ENCODE data around the gene AREL1. TPM values are rescaled to one million over a fixed set of nuclear protein-coding genes. Genes with fewer than 3 reads are reported as not detected.
A peak's percentile ranks its signal among the peaks of the same experiment; 100 is the strongest.

AREL1 gene
- total RNA-seq, 1 donor from 2014 or later = 17.9 TPM

DNA sequence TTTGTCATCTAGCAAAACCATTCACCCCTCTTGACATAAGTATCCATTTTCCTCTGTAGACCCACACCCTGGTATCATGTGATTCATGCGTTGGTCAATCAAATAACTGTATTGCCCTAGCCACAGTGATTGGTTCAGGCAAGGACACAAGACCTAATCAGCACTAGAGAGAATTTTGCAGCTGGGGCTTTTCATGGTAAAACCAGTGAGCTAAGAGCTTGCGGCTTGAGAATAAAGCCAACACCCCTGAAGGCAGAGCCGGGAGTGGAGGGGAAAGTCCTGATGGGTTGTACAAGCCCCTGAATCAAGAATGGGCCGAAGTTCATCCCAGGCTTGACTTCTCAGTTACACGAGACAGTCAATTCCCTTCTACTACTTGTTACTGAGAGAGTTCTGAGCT lies 67.6 kb downstream of the AREL1 start:
- intact Hi-C loops (cut with DNase I) = loop anchor here (2.0 kb wide), 1 partner anchor 32 kb away; the partner anchor contains the start of gene LTBP2
- H3K4me3 ChIP-seq = no peak overlapping the region
- TF ChIP-seq, protein P1, sequence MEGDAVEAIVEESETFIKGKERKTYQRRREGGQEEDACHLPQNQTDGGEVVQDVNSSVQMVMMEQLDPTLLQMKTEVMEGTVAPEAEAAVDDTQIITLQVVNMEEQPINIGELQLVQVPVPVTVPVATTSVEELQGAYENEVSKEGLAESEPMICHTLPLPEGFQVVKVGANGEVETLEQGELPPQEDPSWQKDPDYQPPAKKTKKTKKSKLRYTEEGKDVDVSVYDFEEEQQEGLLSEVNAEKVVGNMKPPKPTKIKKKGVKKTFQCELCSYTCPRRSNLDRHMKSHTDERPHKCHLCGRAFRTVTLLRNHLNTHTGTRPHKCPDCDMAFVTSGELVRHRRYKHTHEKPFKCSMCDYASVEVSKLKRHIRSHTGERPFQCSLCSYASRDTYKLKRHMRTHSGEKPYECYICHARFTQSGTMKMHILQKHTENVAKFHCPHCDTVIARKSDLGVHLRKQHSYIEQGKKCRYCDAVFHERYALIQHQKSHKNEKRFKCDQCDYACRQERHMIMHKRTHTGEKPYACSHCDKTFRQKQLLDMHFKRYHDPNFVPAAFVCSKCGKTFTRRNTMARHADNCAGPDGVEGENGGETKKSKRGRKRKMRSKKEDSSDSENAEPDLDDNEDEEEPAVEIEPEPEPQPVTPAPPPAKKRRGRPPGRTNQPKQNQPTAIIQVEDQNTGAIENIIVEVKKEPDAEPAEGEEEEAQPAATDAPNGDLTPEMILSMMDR (IDR thresholded peaks at IDR 0.05) = no peak
- H3K27ac ChIP-seq = peak overlapping the region; percentile 65 to 84
- DNase-seq (ENCODE audit: low spot score in 2 of 2) = no peak
- H3K27me3 ChIP-seq = no peaks in the 10 kb centered on the region
- H3K4me1 ChIP-seq = peaks cover 29 to 62% of the 10 kb centered on the region in 2 donors
- H3K9me3 ChIP-seq = no peaks in the 10 kb centered on the region
- H3K36me3 ChIP-seq = no peaks in the 10 kb centered on the region

DNA sequence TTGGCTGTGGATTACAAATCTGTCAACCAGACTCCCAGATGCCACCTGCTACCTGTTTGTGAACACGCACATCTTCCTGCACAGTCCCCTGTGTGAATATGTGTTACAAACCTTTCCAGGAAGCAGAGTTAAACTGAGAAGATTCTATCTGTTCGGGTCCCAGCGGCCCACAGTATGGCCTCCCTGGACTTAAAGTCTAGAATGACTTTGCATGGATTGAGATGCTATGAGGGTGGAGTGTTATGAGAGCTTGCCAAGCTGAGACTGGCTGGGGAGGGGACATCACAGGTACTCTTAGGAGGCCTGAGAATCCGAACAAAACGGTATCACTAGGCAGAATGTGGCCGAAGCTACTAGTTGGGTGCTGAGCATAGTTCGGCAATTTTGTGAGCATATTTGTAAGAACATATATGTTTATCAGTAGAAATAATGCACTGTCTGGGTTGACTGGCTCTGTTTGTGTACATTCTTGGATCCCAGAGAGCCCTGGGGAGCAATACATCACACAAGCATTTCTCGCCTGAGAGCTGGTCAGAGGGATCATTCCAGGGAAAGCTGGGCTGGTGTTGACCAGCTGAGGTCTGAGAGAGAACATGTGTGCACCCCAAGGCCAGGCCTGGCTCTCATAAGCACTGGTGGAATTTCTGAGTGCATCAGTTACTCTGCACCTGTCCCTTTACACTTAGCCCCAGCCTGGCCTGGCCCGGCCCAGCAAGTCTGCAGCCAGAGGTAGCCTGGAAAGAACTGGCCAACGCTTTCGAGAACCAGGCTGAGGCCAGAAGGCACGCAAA lies 71.1 kb downstream of the AREL1 start:
- Histone ChIP-seq H3K9me3 (no peaks in the 10 kb centered on the region), H3K27ac (peak overlapping the region; percentile 62 to 76), H3K4me3 (no peak overlapping the region), H3K27me3 (no peaks in the 10 kb centered on the region), H3K4me1 (peaks cover 9 to 55% of the 10 kb centered on the region in 2 donors), H3K36me3 (no peaks in the 10 kb centered on the region)
- TF ChIP-seq, protein P1 (IDR thresholded peaks at IDR 0.05) = no peak
- no peak for DNase-seq (ENCODE audit: low spot score in 2 of 2)
- intact Hi-C loops (cut with DNase I) = no loop called here

DNA sequence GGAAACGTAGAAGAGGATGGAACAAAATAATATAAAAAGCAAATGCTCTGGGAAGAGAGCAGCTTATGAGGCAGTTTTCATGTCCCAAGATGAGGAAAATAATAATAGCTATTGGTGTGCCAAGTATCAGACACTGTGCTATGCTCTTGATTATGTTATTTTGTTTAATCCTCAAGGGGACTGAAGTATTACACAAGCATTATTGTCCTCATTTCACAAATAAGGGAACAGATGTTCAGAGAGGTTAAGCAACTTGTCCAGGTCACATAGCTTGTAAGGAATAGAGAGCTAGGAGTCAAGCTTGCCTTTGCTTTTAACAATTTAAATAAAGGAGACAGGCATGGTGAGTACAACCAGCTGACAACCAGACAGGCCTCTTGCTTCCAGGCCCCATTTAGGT lies 73.9 kb downstream of the AREL1 start:
- Histone ChIP-seq H3K4me1 (peaks cover 4 to 51% of the 10 kb centered on the region in 2 donors), H3K27ac (peak overlapping the region; percentile 70 to 75), H3K9me3 (no peaks in the 10 kb centered on the region), H3K36me3 (no peaks in the 10 kb centered on the region), H3K4me3 (no peak overlapping the region), H3K27me3 (no peaks in the 10 kb centered on the region)
- no peak for DNase-seq (ENCODE audit: low spot score in 2 of 2)
- TF ChIP-seq, protein P1 (IDR thresholded peaks at IDR 0.05) = no peak
- intact Hi-C loops (cut with DNase I) = no loop called here

DNA sequence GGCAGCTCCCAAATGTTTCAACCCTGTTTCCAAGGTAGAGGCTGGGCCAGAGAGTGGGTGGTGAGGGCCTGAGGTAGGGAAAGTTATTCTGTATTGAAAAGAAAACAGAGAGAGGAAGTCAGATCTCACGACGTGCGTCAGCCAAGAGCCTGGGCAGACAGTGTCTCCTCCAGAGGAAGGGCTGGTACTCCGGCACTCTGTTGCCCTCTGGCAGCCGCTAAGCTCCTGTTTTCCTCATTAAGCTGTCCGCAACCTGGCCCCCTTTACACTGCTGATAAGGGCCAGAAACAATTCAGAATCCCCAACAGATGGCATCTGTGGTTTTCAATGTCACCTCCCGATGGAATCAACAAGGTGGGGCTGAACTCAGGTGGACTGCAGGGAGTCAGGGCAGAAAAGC lies 74.8 kb downstream of the AREL1 start:
- peaks cover 3 to 46% of the 10 kb centered on the region in 2 donors for H3K4me1 ChIP-seq

DNA sequence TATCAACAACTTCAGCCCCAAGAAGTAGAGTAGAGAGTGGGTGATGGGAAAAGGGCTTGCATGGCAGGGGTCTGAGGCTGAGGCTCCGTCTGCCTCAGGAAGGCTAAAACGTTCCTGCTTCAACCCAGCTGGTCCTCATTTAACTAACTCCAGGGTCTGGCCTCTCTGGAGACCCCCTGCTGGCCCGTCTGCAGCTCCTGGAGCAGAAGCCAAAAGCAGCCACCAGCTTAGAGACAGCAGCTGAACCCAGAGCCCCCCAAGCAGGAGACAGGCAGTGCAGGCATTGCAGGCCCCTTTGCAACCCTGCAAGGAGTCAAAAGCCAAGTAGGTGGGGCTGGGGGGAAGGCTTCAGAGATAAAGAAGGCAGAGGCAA lies 75.7 kb downstream of the AREL1 start:
- no peak overlapping the region for H3K4me3 ChIP-seq
- H3K27ac ChIP-seq = peak overlapping the region; percentile 70 to 75
- H3K27me3 ChIP-seq = no peaks in the 10 kb centered on the region
- no peaks in the 10 kb centered on the region for H3K36me3 ChIP-seq
- H3K4me1 ChIP-seq = peaks cover 3 to 45% of the 10 kb centered on the region in 2 donors
- no peak for DNase-seq (ENCODE audit: low spot score in 2 of 2)
- TF ChIP-seq, protein P1 (IDR thresholded peaks at IDR 0.05) = no peak
- intact Hi-C loops (cut with DNase I) = no loop called here
- H3K9me3 ChIP-seq = no peaks in the 10 kb centered on the region

More for the DNA sequence above, 74.8 kb downstream of the AREL1 start:
- Histone ChIP-seq H3K36me3 (no peaks in the 10 kb centered on the region), H3K27ac (peak overlapping the region; percentile 70 to 75), H3K4me3 (no peak overlapping the region), H3K27me3 (no peaks in the 10 kb centered on the region), H3K9me3 (no peaks in the 10 kb centered on the region)
- no peak for DNase-seq (ENCODE audit: low spot score in 2 of 2)
- TF ChIP-seq, protein P1 (IDR thresholded peaks at IDR 0.05) = peak in 1 of 3 experiments; percentile 31
- intact Hi-C loops (cut with DNase I) = no loop called here

Measured in ascending aorta (tissue), 2 donors.